HG03103 (cell line): ENCODE data around the gene HMGXB4.

Source experiments
- ATAC-seq: cut with Tn5 transposase; IDR thresholded peaks from one replicate; pipeline ENCODE4 v1.9.1; 2021; ENCODE audit warnings: low read depth; ENCODE audit not compliant: unreplicated experiment

The HMGXB4 gene

DNA sequence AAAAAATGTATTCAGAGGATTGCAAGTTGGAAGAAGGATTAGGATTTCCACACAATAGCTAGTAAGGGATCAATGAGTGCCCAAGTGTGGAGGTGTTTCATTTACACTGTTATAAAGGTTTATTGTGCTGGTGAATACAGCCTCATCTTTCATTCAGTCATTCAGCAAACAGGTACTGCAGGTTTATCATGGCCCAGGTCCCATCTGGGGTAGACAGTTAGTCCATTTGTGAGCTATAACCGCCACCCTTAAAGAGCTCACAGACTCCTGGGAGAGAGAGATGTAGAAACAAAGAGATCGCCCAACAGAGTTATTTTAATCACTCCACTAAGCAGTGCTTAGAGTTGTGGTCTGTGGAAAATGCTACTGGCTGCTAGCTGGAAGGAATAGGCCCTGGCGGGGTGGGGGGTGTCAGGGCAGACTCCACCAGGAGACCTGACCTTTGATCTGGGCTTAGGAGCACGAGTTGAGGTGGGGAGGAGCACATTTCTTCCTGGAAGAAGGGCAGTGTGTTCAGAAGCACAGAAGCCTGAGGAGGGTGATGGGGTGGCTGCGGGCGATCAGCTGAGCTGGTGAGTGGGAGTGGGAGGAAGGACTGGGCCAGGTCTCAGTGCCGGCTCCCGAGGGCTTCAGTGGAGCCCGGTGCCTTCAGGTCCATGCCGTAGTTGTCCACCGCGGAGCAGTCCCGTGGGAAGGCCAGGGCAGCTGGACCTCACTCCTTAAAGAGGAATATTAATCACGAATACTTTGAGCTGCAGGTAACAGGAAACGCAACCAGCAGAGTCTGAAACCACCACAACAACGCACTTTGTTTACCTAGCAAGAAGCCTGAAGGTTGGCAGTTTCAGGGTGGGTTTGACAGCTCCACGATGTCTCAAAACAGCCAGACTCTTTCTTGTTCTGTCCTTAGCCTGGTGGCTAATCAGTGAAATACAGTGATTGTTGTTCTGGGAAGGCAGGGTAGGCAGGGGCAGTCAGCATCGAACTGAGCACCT, 53.6 kb downstream of the HMGXB4 start:
- ATAC-seq, result no peak

DNA sequence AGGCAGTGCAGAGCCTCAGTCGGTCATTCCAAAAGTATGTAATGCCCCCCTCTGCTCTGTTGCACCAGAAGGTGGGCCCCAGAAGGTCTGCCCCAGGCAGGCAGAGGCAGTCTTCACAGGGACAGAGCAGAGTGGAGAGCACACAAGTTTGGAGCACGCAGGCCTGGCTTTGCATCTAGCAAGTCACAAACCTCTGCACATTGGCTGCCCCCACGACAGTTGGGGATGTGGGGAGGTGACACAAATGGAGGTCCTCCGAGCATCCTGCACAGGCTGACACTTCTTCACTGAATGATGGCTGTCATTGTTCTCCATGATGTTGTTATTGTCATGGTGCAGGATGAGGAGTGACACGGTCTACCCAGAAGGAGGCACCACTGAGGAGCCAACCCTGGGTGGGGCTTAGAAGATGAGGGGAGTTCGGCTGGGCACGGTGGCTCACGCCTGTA, 54.3 kb downstream of the HMGXB4 start:
- no peak for ATAC-seq

DNA sequence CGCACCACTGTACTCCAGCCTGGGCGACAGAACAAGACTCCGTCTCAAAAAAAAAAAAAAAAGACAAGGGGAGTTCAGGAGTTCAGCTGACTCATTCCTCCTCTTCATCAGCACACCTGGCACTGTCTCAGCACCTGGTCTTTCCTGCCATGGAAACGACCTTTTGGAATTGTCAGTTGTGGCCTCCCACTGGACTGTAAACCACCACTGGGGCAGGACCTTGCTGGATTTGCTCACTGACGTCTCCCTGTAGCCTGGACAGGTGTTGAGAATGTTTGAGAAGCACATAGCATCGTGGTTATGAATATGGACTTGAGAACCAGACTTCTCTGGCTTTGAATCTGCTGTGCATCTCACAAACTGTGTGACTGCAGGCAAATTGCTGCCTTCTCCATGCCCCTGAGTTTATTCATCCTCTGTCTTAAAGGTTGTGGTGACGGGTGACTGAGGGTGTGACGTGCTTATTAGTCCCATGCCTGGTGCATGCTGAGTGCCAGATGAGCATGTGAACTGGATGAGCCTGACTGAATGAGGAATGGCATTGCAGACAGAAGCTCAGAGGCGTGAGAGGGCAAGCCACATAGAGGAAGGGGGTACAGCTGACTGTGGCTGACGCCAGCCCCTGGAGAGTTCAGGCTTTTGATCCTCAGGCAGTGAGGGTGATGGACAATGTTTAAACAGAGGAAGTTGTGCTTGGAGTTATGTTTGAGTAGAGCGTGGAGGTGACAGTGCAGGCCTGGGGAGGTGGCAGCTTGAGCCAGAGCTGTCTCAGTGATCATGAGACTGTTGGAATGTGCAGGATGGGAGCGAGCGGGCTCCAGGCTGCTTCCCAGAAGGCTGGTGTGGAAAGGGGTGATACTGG, 55.1 kb downstream of the HMGXB4 start:
- no peak for ATAC-seq

DNA sequence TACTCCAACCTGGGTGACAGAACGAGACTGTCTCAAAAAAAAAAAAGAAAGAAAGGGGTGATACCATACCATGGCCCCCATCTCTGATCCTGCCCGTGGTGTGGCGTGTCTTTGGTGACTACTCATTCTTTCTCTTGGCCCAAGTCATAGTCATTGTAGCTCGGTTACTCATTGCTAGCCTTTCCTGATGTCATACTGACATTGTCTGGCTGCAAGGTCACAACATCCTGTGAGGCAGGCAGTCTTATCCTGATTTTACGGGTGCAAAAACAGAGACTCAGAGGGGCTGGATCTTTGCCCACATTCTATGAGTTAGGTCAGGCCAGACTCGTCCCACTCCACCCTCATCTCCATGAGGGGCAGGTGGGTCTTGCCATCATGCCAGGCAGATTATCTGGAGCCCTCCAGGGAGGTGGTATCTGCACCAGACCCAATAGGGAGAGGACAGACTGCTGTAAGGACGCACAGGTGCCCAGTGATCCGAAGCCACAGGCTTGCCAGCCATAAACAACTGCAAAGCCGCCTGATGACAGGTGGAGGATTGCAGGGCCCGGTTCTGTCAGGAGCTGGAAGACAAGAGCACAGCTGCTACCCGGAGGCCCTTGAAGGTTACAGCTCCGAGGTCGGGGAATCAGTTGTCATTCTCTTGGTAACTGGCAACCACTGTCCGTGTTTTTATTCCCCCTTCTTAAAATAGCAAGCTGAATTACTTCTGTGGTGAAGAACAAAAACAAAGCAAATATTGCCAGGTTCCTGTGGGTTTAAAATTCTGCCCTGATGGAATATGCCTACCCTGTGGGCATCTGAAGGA, 56.2 kb downstream of the HMGXB4 start:
- no peak for ATAC-seq

DNA sequence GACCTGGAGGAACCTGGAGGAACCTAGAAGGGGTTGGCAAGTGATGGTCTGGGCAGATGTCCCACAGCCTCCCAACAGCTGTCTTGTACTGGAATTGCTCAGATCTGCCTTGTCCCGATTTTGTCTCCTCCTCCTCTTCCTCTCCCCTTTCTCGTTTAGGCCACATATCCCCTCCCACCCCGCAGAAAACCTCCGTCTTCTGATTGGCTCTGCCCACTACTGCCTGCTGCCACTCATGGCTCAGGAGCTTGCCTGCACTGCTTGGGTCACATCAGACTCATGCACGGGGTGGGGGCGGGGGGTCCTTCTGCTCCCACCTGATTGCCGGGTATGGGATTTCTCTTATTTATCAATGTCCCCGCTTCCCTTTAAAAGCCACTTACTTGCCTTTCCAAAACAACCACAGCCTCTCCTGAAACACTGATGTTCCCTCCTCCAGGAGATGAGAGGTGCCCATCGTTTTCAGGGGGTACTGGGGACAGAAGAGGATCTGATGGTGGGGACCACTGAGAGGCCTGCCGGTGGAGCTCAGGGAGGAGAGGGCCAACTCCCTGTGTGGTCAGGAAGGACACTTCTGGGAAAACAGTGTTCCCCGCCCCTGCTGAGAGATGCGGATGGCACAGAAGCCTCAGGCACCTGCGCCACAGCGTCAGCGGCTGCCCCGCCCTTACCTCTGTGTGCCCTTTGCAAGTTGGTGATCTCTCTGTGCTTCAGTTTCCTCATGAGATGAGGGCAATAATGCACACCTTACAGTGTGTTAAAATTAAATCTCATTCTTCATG, 57.1 kb downstream of the HMGXB4 start:
- ATAC-seq, result no peak

DNA sequence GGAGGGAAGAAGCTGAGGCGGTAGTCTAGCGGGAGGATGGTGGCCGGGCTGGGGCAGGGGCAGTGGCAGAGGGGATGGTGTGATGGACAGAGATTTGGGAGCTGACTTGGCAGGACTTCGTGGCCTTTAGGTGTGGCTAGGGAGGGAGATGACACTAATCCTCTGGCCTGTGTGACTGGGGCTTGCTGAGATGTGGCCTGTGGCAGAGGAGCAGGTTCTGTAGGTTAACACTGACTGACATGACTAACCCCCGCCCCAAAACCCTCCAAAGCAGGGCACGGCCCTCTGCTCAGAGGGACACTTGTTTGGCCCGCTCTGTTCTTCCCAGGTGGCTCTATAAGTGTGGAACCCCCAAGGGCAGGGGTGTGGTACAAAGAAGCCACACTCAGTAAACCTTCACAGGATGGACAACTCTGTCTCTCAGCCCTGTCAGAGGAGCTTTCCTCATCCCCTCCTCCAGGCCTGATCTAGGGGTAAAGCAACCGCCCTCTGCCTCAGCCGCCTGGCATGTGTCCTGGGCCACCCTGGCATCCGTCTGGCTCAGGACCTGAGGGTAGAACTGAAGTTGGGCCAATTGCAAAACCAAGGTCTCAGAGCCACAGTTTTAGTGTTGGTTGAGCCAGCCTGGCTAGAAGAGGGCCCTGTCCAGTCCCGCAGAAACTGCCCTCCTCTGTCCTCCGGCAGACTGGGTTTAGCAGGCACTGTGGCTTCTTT, 58.0 kb downstream of the HMGXB4 start:
- no peak for ATAC-seq

DNA sequence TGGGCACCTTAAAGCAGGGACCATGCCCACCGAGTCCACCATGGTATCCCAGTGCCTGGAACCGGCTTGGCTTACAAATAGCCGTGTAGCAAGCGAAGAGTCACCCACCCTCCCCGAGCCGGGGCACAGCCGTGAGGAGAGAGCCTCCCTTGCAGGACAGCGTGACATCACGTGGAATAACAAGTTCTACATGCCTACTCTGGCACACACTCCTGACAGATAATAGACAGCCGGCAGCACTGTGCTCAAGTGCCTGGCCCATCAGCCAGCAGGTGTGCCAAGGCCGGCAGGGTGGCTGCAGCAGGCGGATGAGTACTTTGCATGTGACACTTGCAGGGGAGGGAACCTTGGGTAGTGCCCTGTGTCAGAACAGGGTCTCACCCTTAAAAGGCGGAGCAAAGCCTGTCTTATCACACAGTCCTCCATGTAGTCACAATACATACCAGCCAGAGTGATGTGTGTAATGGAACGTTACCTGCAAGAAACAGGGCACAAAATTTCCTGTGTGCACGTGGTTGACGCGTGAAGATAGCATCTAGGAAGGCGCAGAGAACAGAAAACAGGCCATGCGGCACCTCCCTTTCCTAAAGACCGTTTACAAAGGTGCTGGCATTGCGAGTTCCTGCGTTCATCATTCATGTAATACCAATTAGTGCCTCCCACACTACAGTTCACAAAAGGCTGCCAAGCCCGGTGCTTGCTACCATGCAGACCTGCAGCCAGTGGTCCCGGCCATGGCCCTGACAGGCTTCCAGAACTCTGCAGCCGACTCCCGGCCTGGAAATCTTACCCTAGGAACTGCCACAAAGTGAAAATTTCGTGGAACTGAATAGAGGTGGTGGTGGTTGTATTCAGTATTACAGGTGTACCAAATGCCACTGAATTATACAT, 58.8 kb downstream of the HMGXB4 start:
- ATAC-seq, result no peak

DNA sequence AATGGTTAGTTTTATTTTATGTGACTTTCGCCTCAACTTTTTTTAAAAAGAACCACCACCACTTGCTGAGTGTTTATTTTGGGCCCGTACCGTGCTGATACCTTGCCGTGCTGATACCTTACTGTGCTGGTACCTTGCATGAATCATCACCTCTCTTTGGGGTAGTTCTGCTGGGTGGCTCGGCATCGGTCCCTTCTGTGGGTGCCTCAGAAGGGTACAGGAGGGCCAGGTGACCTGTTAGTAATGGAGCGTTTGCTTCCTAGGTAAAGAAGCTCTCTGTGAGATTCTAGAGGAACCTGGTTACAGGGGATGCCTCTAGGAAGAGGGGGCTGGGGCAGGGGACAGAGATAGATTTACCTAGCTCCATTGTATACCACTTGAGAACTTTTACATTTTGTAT, 59.5 kb downstream of the HMGXB4 start:
- no peak for ATAC-seq

DNA sequence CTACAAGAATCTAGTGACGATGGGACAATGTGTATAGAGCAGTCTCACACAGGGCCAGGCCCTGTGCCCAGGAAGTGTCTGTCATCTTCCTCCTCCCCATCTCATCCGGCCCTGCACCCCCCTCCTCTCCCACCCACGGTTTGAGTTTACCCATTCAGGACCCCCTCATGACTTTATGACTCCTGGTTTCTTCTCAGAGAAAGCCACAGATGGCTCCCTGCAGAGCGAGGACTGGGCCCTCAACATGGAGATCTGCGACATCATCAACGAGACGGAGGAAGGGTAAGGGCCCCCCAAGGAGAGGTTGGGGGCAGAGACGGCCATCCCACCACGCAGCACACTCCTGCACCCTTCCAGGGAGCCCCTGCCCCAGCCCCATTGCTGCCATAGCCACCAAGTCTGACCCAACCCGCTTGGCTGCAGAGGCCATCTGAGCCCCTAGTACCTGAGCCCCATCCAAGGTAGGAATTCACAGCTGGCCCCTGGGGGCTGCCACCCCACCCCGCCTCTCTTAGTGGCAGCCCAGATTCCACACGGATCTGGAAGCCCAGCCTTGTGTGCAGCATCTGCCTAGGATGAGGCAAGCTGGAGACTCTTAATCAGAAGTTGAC, 60.5 kb downstream of the HMGXB4 start:
- ATAC-seq, result no peak

DNA sequence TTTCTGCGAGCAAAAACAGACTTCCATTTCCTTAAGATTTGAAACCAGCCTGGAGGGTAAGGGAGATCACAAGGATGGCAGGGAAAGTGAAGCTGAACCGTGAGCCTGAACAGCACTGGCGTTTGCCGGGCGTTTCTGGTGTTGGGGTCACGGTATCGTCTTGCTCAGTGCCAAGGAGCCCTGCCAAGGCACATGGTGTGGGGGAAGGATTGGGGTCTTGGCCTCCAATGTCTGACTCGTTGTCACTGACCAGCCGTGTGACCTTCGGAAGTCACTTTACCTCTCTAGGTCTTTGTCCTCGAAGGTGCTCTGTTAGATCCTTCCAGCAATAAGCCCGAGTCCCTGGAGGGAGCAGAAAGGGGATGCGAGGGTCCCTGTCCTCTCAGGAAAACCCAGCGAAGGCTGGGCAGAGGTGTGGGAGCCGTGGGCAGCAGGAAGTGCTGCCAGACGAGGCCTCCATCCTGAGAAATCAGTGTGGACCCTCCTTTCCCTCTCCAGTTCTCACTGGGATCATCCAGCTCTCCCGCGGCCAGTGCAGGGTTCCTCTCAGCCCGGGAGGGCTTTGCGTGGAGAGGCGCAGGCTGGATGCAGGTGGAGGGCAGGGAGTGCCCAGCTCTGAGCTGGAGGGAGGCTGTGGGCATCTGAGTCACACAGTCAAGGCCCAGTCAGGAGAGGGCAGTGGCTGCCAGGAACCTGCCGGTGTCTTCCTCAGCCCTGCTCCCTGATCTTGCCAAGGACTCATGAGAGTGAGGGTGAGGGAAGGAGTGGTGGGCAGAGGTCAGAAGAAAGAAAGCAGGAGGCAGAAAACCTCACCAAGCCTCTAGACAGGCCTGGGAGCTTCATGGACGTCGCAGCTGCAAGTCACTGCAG, 61.3 kb downstream of the HMGXB4 start:
- no peak for ATAC-seq

DNA sequence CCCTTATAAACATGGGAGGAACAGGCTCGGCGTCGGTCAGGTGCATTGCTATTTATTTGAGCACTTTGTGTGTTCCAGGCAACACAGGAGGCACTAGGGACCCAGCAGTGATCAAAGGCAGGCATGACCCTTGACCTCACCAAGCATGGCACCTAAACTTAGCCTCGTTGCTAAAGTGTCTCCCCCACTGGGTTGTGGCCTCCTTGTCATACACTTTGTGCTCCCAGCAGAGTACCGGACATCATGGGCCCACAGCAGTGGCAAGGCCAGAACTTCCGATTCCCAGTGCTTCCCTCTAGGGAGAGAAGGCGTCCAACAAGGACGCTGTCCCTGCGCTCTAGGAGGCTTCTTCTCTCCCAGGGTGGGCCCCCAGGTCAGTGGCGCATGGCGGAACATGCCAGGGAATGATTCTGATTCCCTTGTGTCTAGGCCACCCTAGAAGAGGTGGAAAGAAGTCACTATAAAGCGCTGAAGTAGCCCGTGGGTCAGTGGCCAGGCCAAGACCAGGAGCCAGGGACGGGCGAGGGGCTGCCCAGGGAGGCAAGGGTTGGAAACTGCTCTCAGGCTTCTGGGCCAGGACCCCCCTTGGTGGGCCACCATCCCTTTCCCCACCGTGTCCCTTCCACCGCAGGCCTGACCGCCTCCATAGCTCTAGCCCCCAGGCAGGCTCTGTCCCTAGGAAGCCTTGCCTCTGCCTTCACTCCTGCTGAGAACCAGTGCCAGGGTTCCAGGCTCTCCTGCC, 62.1 kb downstream of the HMGXB4 start:
- ATAC-seq, result no peak

DNA sequence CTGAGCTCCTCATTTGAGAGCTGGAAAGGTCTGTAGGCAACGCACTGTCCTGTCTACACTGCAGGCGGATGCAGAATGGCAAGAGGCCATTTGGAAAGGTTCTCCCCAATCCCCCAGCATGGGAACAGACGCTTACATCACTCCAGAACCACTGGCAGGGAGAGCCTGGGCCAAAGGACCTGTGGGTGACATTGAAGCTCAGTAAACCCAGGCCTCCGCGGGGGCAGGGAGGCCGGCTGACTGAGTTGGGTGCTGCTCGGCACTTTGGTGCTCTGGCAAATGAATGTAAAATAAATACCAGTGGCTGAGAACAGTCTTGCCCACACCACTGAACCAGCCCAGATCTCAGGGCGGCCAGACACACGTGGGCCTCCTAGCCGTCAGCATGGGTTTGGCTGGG, 64.8 kb downstream of the HMGXB4 start:
- no peak for ATAC-seq

DNA sequence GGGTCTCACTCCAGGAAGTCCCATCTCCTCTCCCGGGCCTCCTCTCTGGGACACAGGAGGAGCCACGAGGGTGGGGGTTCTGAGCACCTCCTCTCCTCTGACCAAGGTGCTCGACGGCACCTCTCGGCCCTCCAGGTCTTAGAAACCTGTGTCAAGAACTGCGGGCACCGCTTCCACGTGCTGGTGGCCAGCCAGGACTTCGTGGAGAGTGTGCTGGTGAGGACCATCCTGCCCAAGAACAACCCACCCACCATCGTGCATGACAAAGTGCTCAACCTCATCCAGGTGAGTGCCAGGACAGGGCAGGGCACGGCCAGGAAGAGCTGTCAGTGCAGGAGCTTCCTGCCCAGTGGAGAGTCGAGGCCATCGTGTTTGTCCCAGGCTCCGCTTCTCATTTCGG, 65.6 kb downstream of the HMGXB4 start:
- no peak for ATAC-seq

DNA sequence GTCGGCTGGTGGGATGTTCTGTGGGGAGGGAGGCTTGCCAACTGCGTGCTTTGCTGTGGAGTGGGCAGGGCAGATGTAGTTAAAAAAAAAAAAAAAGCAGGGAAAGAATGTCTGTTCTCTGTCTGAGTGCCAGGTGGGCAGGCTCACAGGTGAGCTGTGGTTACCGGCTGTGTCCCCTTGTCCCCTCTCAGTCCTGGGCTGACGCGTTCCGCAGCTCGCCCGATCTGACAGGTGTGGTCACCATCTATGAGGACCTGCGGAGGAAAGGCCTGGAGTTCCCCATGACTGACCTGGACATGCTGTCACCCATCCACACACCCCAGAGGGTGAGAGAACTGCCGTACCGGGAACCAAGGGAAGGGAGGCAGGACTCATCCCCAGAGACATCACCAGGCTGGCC, 66.0 kb downstream of the HMGXB4 start:
- ATAC-seq, result no peak

DNA sequence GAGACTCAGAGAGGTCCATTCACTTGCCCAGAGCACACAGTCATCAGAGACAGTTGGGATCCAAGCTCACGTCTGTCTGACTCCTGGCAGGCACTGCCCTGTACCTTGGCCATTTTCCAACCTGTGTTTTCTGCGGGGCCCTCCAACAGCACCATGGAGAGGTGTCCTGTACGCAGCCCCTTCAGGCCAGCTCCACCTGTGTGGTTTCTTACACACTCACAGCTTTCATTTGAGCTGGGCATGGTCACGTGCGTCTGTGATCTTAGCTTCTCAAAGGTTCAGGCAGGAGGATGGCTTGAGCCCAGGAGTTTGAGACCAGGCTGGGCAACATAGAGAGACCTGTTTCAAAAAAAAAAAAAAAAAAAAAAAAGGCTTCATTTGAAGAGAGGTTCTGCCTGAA, 66.8 kb downstream of the HMGXB4 start:
- ATAC-seq, result no peak

DNA sequence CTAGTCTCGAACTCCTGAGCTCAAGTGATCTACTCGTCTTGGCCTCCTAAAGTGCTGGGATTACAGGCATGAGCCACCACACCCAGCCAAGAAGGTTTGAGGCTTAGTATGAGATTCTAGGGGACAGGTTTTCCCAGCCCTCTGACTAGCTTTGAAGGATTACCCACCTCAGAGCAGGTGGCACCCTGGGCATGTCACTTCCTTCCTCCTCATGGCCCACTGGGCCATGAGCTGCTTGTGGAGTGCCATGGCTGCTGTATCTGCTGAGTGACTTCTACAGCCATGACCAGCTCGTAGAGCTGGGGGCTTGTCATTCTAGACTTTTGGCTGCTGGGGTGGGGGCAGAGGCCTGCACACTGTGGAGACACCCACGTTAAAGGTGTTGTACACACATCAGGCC, 67.5 kb downstream of the HMGXB4 start:
- ATAC-seq, result no peak
